ENCODE data around the gene RILP.

GRCh38 chr17:1630662-1631061 is 19.0 kb downstream of the RILP start:
- no peak for TF ChIP-seq PATZ1 (CRISPR knock-in tag; IDR thresholded peaks at IDR 0.05; ENCODE audit: borderline replicate concordance)
- TF ChIP-seq RARB (CRISPR knock-in tag; IDR thresholded peaks at IDR 0.05) = no peak
- no peak for TF ChIP-seq TCF4 (CRISPR knock-in tag; IDR thresholded peaks at IDR 0.05; ENCODE audit: borderline replicate concordance)
- no peak for TF ChIP-seq ZFP3 (CRISPR knock-in tag; IDR thresholded peaks at IDR 0.05)
- no peak for TF ChIP-seq CSRNP3 (CRISPR knock-in tag; IDR thresholded peaks at IDR 0.05)
- TF ChIP-seq ESRRG (CRISPR knock-in tag; IDR thresholded peaks at IDR 0.05) = no peak
- TF ChIP-seq PPARA (CRISPR knock-in tag; IDR thresholded peaks at IDR 0.05; ENCODE audit: borderline replicate concordance) = no peak
- TF ChIP-seq BACH2 (CRISPR knock-in tag; IDR thresholded peaks at IDR 0.05; ENCODE audit: borderline replicate concordance) = no peak

Measured in SK-N-SH treated with all-trans-retinoic acid at 6 μM for 48 hours (cell line).